DND-41 (cell line): ENCODE data around the gene GALR2.

Source experiments
- ATAC-seq: fragments of 200-7000 bp; cut with Tn5 transposase; 3 replicates; pipeline ENCODE4 v1.9.1; 2021; ENCODE audit warnings: low read depth; ENCODE audit not compliant: insufficient read depth
- DNase-seq: peaks from one replicate; pipeline ENCODE4 v3.0.0-alpha.2; 2020
- H2AFZ ChIP-seq: 2 replicates; pipeline ENCODE4 v1.6.0; 2012; ENCODE audit warnings: low read depth, low read length
- H3K27ac ChIP-seq: 2 replicates; pipeline ENCODE4 v1.5.1; 2012; ENCODE audit warnings: low read length, inconsistent platforms
- H3K27me3 ChIP-seq: fragments of 200-600 bp; sonication (generic); 2 replicates; pipeline ENCODE4 v1.6.0; 2012; ENCODE audit warnings: low read length, mild to moderate bottlenecking, inconsistent platforms; ENCODE audit not compliant: insufficient read depth, poor library complexity
- H3K36me3 ChIP-seq: 2 replicates; pipeline ENCODE4 v1.5.1; 2012; ENCODE audit warnings: low read length, inconsistent platforms; ENCODE audit not compliant: insufficient read depth
- H3K4me1 ChIP-seq: 2 replicates; pipeline ENCODE4 v1.5.1; 2012; ENCODE audit warnings: mild to moderate bottlenecking, low read length; ENCODE audit not compliant: insufficient read depth
- H3K4me2 ChIP-seq: 2 replicates; pipeline ENCODE4 v1.6.0; 2012; ENCODE audit warnings: mild to moderate bottlenecking, moderate library complexity, low read length, inconsistent platforms; ENCODE audit not compliant: insufficient read depth
- H3K4me3 ChIP-seq, 2 experiments: fragments of 200-600 bp in 1 of 2; shearing (Covaris generic) in 1 of 2; 2 replicates each; pipeline ENCODE4 v1.5.1; 2012 to 2016; ENCODE audit warnings: inconsistent platforms in 2 of 2, low read length in 2 of 2, mild to moderate bottlenecking in 2 of 2, low read depth in 1 of 2, moderate library complexity in 1 of 2
- H3K79me2 ChIP-seq: 2 replicates; pipeline ENCODE4 v1.6.0; 2012; ENCODE audit warnings: low read length, inconsistent platforms; ENCODE audit not compliant: insufficient read depth
- H3K9ac ChIP-seq: 2 replicates; pipeline ENCODE4 v1.6.0; 2012; ENCODE audit warnings: low read depth, mild to moderate bottlenecking, inconsistent platforms, low read length, moderate library complexity
- H3K9me3 ChIP-seq: 2 replicates; pipeline ENCODE4 v1.5.1; 2012; ENCODE audit warnings: low read length, moderate library complexity, mild to moderate bottlenecking, inconsistent platforms; ENCODE audit not compliant: insufficient read depth, severe bottlenecking
- H4K20me1 ChIP-seq: 2 replicates; pipeline ENCODE4 v1.6.0; 2012; ENCODE audit warnings: low read length; ENCODE audit not compliant: insufficient read depth
- CTCF ChIP-seq: IDR thresholded peaks from 2 replicates; pipeline ENCODE4 v1.5.1; 2012; ENCODE audit warnings: borderline replicate concordance, low read length, moderate library complexity, mild to moderate bottlenecking; ENCODE audit not compliant: poor library complexity, severe bottlenecking; ENCODE audit errors: extremely low read depth
- EZH2 ChIP-seq: IDR thresholded peaks from 3 replicates; pipeline ENCODE4 v1.6.1; 2012; ENCODE audit warnings: borderline replicate concordance, low read depth, mild to moderate bottlenecking, moderate library complexity, low read length, inconsistent platforms; ENCODE audit not compliant: severe bottlenecking

GALR2 gene

GRCh38 chr17:76051561-76051960 lies 23.0 kb upstream of the GALR2 start:
- H2AFZ ChIP-seq: no peak overlapping the region
- TF ChIP-seq EZH2: no peak
- TF ChIP-seq CTCF: no peak
- no peaks in the 10 kb centered on the region for H3K4me1 ChIP-seq
- H4K20me1 ChIP-seq: no peaks in the 10 kb centered on the region
- peaks cover 85% of the 10 kb centered on the region for H3K36me3 ChIP-seq
- no peak overlapping the region for H3K4me3 ChIP-seq
- no peaks in the 10 kb centered on the region for H3K9me3 ChIP-seq
- no peak overlapping the region for H3K9ac ChIP-seq
- ATAC-seq (no peak), DNase-seq (no peak)
- no peaks in the 10 kb centered on the region for H3K27me3 ChIP-seq
- H3K79me2 ChIP-seq: peaks cover 14% of the 10 kb centered on the region
- no peak overlapping the region for H3K27ac ChIP-seq
- H3K4me2 ChIP-seq: no peak overlapping the region

GRCh38 chr17:76053246-76054111 lies 21.1 kb upstream of the GALR2 start:
- no peak for TF ChIP-seq EZH2
- TF ChIP-seq CTCF: no peak
- Histone ChIP-seq H3K4me2 (no peak overlapping the region), H3K36me3 (peaks cover 87% of the 10 kb centered on the region), H3K27me3 (no peaks in the 10 kb centered on the region), H3K79me2 (peaks cover 17% of the 10 kb centered on the region), H3K9me3 (no peaks in the 10 kb centered on the region), H4K20me1 (no peaks in the 10 kb centered on the region), H2AFZ (no peak overlapping the region), H3K4me3 (no peak overlapping the region), H3K9ac (no peak overlapping the region), H3K27ac (no peak overlapping the region), H3K4me1 (no peaks in the 10 kb centered on the region)
- DNase-seq (no peak), ATAC-seq (no peak)

- Histone ChIP-seq H3K4me1 (no peaks in the 10 kb centered on the region), H3K36me3 (peaks cover 87% of the 10 kb centered on the region), H3K4me3 (no peak overlapping the region), H4K20me1 (no peaks in the 10 kb centered on the region), H3K9ac (no peak overlapping the region), H3K27ac (no peak overlapping the region), H2AFZ (no peak overlapping the region), H3K79me2 (peaks cover 17% of the 10 kb centered on the region), H3K9me3 (no peaks in the 10 kb centered on the region), H3K4me2 (no peak overlapping the region), H3K27me3 (no peaks in the 10 kb centered on the region)
- ATAC-seq (no peak), DNase-seq (no peak)
- TF ChIP-seq EZH2 (no peak), CTCF (no peak)
Measured at GRCh38 chr17:76054112-76054476, 20.5 kb upstream of the GALR2 start.
